ENCODE data around the gene KIZ.

DNA sequence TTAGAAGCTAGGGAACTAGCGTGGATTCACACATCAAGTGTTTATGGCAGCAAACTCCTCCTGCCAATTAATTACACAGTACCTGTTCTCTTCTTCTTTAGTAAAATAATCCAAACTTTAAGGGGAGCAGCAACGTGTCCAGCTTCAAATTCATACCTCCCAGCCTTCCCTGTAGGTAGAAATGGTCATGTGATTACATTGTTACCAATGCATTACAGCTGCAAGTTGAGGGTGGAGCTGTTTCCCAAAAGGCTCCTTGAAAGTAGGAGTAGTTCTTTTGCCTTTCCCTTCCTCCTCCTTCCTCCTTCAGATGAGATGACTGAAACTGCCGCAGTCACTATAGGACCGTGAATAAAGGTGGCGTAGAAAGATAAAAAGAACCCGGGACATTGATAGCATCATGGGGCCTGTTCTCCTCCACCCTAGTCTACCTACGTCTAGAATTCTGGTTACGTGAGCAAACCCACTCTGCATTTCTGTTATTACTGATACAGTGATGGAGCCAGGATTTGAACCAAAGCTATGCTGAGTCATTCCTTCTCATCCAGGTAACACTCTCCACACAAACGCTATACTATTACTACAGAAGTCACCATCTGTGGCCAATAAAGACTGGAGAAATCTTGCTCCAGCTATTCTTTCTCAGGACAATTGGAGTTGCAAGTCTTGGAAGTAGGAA is 37.9 kb upstream of the KIZ start:
- TF ChIP-seq, protein P1, sequence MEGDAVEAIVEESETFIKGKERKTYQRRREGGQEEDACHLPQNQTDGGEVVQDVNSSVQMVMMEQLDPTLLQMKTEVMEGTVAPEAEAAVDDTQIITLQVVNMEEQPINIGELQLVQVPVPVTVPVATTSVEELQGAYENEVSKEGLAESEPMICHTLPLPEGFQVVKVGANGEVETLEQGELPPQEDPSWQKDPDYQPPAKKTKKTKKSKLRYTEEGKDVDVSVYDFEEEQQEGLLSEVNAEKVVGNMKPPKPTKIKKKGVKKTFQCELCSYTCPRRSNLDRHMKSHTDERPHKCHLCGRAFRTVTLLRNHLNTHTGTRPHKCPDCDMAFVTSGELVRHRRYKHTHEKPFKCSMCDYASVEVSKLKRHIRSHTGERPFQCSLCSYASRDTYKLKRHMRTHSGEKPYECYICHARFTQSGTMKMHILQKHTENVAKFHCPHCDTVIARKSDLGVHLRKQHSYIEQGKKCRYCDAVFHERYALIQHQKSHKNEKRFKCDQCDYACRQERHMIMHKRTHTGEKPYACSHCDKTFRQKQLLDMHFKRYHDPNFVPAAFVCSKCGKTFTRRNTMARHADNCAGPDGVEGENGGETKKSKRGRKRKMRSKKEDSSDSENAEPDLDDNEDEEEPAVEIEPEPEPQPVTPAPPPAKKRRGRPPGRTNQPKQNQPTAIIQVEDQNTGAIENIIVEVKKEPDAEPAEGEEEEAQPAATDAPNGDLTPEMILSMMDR (conservative IDR thresholded peaks at IDR 0.05; ENCODE audit: low read depth, low read length): no peak
- TF ChIP-seq EZH2 (IDR thresholded peaks at IDR 0.05; ENCODE audit: low read length, unreplicated experiment): no peak
